TTC549 (cell line): Measurements from ENCODE around the gene NXF1.
A peak's percentile ranks its signal among the peaks of the same experiment; 100 is the strongest.
"Not testable (repeated sequence)": the region's sequence is repeated elsewhere in the genome, so short reads cannot be mapped to it uniquely, and the experiment has no call there.

Experiments used
- FAIRE-seq: peaks from 2 replicates; lab custom pipeline; 2012; peaks lifted over from hg19 to GRCh38; lab: Jason Lieb, UNC

NXF1 gene

DNA sequence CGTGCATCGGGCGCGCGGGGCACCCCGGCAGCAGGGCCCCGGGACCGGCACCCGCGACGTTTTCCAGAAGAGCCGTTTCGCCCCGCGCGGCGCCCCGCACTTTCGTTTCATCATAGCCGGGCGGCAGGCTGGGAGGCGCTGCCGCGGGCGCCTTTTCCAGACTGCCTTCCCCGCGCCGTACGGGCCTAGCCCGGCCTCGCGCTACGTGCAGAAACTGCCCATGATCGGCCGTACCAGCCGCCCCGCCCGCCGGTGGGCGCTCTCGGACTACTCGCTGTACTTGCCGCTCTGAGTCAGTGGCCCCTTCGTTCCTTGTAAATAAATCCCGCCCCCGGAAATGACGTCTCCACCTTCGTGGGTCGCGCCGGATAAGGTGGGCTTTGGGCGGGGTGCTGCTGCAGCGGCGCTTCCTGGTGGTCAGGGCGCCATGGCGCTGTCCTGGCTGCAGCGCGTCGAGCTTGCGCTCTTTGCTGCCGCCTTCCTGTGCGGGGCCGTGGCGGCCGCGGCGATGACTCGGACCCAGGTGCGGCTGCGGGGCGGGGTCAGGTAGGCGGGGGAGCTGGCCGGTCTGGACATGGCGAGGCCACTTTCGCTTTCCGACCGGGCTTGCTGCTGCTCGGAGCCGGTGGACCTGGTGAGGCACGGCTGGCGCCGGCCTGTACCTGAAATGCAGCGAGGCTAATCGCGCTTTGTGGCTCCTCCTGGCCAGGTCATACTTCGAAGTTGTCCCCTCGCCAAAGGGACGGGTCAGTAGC is 18.1 kb downstream of the NXF1 start, which contains the start of gene TMEM179B:
Gene TMEM179B, plus strand, starts transcription at position 398 of the 755 bp plus-strand sequence. Its CDS starts 30 bp downstream, at position 428.
- no peak for FAIRE-seq

- FAIRE-seq, result no peak
Measured at GRCh38 chr11:62786318-62787004, 18.8 kb downstream of the NXF1 start.

DNA sequence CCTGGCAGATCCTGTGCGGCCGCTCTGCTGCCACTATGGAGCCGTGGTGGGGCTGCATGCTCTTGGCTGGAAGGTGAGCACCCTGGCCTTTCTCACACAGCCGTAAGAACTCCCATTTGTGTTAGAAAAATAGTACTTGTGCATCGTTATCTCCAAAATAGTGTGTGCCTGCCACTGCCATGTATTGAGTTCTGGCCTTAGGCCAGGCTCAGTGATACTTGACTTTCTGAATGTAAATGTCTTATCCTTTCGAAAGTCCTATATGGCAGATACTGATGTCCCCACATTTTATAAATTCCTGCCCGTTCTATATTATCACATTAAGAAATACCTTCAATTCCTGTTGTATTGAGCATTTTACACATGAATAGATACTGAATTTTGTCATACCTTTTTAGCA is 22.5 kb downstream of the NXF1 start:
- FAIRE-seq, result no peak

DNA sequence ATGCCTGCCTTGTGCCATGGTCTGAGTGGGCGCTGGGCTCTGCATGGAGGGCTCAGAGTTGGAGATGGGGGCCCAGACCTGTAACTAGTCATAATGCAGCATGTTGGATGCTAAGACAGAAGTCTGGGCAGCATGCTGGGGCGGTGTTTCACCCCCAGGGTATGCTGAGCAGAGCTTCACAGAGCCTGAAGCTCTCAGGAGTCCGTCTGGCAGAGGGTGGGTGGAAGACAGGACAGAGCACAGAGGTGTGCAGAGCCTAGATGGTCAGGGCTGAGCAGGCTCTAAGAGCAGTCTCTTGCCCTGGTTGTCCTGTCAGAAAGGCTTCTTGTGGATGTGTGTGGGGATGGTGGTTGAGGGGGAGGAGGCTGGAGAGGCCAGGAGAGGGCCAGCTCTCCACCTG is 26.8 kb downstream of the NXF1 start:
- FAIRE-seq, result no peak

- FAIRE-seq, result no peak
Measured at GRCh38 chr11:62777389-62777788, 27.9 kb downstream of the NXF1 start.

DNA sequence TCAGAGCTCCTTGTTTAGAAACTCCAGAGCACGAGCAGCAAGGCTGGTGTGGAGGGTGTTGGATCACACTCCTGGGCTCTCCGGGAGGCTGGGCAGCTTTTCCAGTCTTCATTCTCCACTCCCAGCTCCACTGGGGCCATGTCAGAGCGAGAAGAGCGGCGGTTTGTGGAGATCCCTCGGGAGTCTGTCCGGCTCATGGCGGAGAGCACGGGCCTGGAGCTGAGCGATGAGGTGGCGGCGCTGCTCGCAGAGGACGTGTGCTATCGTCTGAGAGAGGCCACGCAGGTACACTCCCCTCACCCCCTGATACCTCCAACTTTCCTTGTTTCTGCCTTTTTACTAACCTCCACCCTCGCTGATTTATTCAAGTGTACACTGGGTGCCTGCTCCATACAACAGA is 29.6 kb downstream of the NXF1 start:
- FAIRE-seq, result no peak

DNA sequence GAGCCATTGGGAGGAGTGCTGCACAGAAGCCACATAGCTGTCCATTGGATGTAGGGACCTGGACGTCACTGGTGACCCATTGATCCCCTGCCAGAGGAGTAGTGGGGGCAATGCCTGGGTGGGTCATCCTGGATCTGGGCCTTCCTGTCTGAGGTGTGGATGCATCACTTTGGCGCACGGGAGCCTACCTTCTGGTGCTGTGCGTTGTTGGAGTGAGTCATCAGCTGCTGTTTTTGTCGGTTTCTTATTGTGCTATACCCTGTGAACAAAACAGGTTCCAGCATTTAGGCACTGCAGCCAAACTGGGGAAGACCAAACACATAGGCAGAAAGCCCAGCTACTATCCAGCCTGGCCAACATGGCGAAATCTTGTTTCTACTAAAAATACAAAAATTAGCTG is 30.8 kb downstream of the NXF1 start:
- FAIRE-seq, result no peak

- no peak for FAIRE-seq
Measured at GRCh38 chr11:62771144-62772021, 33.9 kb downstream of the NXF1 start, which contains the start of gene TAF6L. TSS of gene TAF6L (plus strand) at chr11:62771396. CDS start at chr11:62775784, 4,388 bp downstream.

- no peak for FAIRE-seq
Measured at GRCh38 chr11:62770778-62771143, 34.5 kb downstream of the NXF1 start.

- FAIRE-seq, result not testable (repeated sequence)
Measured at GRCh38 chr11:62760867-62761227, 44.4 kb downstream of the NXF1 start.

DNA sequence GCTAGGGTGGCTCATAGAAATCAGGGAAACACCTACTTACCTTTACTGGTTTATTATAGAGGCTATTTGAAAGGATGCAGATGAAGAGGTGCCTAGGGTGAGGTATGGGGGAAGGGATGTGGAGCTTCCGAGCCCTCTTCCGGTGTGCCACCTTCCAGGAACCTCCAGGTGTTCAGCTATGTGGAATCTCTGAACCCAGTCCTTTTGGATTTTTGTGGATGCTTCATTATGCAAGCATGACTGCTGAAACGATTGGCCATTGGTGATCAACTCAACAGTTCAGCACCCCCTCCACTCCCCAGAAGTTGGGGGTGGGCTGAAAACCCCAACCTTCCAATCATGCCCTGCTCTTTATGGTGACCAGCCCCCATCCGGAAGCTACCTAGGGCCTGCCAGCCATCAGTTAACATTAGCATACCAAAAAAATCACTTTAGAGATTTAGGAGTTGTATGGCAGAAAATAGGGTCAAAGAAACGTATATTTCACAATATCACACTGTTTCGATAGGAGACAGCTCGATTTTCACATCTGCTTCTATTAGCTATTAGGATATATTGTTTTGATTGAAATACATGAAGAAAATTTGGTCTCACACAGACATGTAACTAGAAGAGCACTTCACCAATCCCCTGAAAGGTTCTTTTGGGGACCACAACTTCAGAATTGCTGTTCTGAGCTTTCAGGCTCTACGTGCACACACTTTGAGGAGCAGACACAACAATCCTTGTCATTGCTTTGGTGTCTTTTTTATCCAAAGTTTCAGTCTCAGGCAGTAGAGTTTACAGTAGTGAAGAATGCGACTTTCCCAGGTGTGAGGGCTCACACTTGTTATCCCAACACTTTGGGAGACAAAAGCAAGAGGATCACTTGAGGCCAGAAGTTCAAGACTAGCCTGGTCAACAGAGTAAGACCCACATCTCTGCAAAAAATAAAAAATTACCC is 47.1 kb downstream of the NXF1 start:
- FAIRE-seq, result no peak

DNA sequence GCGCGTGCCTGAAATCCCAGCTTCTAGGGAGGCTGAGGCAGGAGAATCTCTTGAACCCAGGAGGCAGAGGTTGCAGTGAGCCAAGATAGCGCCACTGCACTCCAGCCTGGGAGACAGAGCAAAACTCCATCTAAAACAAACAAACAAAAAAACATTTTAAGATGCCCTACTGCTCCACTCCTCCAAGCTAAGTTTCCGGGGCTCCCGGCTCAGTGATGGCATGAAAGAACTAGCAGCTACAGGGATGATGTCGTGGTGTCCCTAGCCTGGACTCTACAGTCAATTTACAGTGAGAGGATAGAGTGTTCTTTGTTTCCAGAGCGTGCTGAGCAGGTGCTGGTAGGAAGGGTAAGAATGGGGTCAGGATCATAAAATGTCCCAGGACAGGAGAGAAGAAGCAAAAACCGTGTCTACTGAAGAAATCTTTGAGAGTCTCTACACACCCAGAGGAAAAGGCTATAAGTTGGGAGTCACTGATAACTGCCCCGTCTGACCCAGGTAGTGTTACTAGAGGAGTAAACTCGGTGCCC is 50.1 kb downstream of the NXF1 start:
- FAIRE-seq, result no peak

DNA sequence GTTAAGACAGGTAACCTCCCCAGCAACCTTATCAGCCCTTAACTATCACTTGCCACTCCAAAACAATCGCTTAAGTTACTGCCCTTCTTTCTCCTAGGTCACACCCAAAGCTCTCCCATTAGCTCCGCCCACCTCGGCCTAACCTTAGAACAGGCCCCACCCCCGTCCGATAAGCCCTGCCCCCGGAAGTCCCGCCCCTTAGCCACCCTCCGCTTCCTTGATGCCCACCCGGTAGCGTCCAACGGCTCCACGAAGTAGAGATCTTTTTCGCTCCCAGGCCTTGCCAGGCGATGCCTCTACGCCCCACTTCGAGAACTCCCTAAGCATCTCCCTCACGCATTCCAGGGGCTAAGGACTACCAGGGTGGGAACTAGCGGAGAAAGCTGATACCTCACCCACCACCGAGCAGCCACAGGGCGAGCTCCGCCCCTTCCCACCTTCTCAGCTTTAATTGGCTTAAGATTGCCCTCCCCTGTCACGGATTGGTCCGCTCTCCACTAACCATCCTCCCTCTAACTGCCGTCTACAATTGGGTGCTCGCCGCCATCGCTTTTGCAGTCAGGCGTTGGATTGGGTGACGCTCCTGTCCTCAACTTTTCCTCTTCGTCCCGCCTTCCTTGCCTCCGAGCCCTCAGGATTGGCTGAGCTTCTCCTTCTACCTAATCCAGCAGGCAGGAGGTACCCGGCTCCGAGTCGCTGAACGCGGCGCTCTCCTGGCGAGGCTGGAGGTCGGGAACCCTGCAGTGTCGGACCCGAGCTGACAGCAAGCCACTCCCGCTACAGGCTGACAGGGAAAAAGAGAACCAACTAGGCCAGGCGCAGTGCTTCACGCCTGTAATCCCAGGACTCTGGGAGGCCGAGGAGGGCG is 51.3 kb downstream of the NXF1 start, which contains the start of gene ZBTB3:
Gene ZBTB3, minus strand, starts transcription at position 425 of the 868 bp plus-strand sequence. CDS start 496 bp downstream, outside the sequence.
- FAIRE-seq, result peak; percentile 92

DNA sequence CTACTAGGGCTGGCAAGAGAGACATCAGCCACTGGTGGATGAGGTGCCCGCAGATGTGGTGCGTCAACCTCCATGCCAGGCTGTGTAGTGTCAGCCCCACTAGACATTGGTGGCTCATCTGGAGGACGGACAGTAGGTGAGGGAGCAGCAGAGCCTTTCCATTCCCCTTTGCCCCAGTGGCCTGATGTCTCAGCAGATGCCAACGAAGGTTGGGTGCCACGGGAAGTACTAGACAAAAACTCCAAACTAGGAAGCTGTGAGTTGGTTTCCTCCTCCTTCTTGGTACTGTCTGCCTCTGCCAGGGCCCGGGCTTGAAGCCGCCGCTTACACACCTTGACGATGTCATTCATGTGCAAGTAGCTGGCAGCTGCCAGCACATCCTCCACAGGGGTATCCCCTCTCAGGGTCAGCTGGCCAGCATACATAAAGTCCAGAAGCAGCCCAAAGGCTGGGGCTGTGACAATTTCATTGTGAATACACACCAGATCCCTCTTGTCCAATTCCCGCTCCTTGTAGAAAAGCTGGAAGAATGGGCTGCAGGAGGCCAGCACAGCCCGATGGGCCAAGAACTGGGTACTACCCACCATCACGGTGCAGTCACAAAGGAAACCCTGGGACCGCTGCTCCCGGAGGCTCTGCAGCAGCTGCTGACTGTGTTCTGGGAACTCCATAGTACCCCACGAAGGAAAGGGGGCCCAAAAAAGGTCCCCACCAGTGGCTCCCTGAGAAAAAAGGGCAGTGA is 52.1 kb downstream of the NXF1 start:
- FAIRE-seq, result no peak

- FAIRE-seq, result no peak
Measured at GRCh38 chr11:62752177-62752785, 53.0 kb downstream of the NXF1 start.

DNA sequence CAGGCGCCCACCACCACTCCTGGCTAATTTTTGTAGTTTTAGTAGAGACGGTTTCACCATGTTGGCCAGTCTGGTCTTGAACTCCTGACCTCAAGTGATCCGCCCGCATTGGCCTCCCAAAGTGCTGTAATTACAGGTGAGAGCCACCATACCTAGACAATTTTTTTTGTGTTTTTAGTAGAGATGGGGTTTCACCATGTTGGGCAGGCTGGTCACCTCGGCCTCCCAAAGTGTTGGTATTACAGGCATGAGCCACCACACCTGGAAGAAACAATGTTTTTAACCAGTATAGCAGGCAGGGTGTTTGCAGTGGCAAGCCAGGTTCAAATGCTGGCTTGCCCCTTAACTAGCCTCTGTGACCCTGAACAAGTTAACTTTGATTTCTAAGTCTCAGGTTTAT is 55.3 kb downstream of the NXF1 start:
- FAIRE-seq, result not testable (repeated sequence)

GRCh38 chr11:62747475-62748160 is 57.6 kb downstream of the NXF1 start:
- FAIRE-seq, result no peak
